Peyer's patch (tissue), 4 donors: ENCODE measurements around the gene SS18L1. TPM values are rescaled to one million over a fixed set of nuclear protein-coding genes. Genes with fewer than 3 reads are reported as not detected.

Experiments used
- DNase-seq, 3 donors: peaks; one replicate each; pipeline ENCODE4 v3.0.0-alpha.2; 2017 to 2019
- H3K27ac ChIP-seq, 4 donors: fragments of 200-600 bp; sonication (generic); one replicate each; pipeline ENCODE4 v1.5.1; 2016 to 2019
- H3K27me3 ChIP-seq, 2 donors: fragments of 200-600 bp; sonication (generic); one replicate each; pipeline ENCODE4 v1.5.1; 2019
- H3K36me3 ChIP-seq, 3 donors: fragments of 200-600 bp; sonication (generic); one replicate each; pipeline ENCODE4 v1.5.1; 2016 to 2019
- H3K4me1 ChIP-seq, 4 donors: fragments of 200-600 bp; sonication (generic); one replicate each; pipeline ENCODE4 v1.5.1; 2016 to 2019
- H3K4me3 ChIP-seq, 4 donors: fragments of 200-600 bp; sonication (generic); 1 replicate in 3 of 4; 2 replicates in 1 of 4; pipeline ENCODE4 v1.5.1; 2016 to 2019; ENCODE audit warnings: mild to moderate bottlenecking in 1 of 4
- H3K9me3 ChIP-seq, 4 donors: fragments of 200-600 bp; sonication (generic); one replicate each; pipeline ENCODE4 v1.5.1; 2016 to 2019; ENCODE audit warnings: mild to moderate bottlenecking in 1 of 4
- POLR2A ChIP-seq, 2 donors: fragments of 450-650 bp; IDR thresholded peaks; one replicate each; pipeline ENCODE4 v1.5.1; 2017; ENCODE audit warnings: antibody characterized with exemption in 2 of 2, mild to moderate bottlenecking in 2 of 2, moderate library complexity in 2 of 2
- total RNA-seq, 4 donors: library from RNA; depleted of rRNA; stranded (reverse); fragments of >200 nt; gene quantifications; one replicate each; pipeline ENCODE4 v1.1.0, GENCODE V29; 2016
- TF ChIP-seq, protein P1 (sequence below), 6 experiments: fragments of 450-650 bp in 4 of 6; fragments of 200-600 bp in 2 of 6; sonication (generic) in 1 of 6; IDR thresholded peaks; one replicate each; pipeline ENCODE4 v1.5.1; 2017 to 2019; ENCODE audit warnings: antibody characterized with exemption in 6 of 6, mild to moderate bottlenecking in 3 of 6, moderate library complexity in 1 of 6

The SS18L1 gene
- total RNA-seq, 4 donors from 2014 or later: 14.9 to 27.2 (median 24.5) TPM

DNA sequence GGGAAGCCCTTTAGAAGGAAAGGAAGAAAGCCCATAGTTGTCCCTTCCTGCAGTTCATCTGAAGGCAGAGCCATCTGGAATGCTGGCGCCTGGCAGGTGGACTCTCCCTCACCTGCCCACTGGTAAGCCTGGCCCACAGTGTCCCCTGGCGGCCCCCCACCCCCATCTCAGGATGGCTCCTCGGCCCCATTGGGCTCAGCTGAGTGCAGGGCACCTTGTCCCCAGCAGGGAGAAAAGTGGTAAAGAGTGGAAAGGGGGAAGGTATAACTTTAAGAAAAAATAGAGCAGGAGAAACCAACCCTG lies 12.6 kb downstream of the SS18L1 start:
- TF ChIP-seq, protein P1, sequence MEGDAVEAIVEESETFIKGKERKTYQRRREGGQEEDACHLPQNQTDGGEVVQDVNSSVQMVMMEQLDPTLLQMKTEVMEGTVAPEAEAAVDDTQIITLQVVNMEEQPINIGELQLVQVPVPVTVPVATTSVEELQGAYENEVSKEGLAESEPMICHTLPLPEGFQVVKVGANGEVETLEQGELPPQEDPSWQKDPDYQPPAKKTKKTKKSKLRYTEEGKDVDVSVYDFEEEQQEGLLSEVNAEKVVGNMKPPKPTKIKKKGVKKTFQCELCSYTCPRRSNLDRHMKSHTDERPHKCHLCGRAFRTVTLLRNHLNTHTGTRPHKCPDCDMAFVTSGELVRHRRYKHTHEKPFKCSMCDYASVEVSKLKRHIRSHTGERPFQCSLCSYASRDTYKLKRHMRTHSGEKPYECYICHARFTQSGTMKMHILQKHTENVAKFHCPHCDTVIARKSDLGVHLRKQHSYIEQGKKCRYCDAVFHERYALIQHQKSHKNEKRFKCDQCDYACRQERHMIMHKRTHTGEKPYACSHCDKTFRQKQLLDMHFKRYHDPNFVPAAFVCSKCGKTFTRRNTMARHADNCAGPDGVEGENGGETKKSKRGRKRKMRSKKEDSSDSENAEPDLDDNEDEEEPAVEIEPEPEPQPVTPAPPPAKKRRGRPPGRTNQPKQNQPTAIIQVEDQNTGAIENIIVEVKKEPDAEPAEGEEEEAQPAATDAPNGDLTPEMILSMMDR (IDR thresholded peaks at IDR 0.05): no peak
- TF ChIP-seq POLR2A (IDR thresholded peaks at IDR 0.05): no peak
- Histone ChIP-seq H3K36me3 (peaks cover 0 to 27% (median 0%) of the 10 kb centered on the region in 3 donors), H3K27me3 (no peaks in the 10 kb centered on the region), H3K9me3 (no peaks in the 10 kb centered on the region), H3K4me1 (peaks cover 0 to 5% (median 1%) of the 10 kb centered on the region in 4 donors), H3K27ac (no peak overlapping the region), H3K4me3 (no peak overlapping the region)
- DNase-seq: no peak

DNA sequence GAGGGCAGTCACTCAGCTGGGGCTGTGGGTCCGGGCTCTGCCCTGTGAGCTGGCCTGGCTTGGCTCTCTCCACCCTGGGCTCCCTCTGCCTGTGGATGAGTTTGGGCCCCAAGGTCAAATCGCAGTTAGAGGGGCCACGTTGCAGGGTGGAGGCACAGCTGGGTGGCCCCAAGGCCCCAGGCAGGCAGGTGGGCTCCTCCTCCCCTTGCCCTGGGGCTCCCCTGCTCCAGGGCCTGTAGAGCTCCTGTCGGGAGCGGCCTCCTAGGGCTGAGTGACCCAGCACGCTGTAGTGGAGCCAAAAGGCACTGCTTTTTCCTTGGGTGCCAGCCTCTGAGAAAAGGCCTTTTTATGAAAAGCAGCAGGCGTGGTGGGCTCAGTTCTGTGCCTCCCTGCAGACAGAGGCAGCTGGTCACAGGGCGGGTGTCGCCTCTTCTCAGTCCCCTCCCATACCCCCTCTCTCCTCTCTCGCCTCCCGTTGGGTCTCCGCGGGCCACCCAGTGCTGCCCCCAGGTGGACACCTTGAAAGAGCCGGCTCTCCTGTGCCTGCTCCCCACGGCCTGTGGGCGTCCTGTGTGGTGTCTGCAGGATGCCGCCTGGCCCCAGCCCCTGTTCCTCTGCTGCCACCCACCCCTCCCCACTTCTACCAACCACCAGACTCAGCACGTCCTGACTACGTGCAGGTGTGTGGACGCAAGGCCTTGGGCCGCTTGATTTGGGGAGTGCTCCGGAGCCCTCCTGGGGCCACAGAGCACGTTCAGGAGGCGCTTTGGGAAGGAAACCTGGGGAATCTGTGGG lies 13.2 kb downstream of the SS18L1 start:
- peak; percentile 53 to 79 (median 73) for DNase-seq
- TF ChIP-seq, protein P1 (IDR thresholded peaks at IDR 0.05): peak in 5 of 6 experiments; percentile 56 to 69 (median 57)
- no peak for TF ChIP-seq POLR2A (IDR thresholded peaks at IDR 0.05)
- Histone ChIP-seq H3K4me3 (no peak overlapping the region), H3K9me3 (no peaks in the 10 kb centered on the region), H3K36me3 (peaks cover 0 to 33% (median 0%) of the 10 kb centered on the region in 3 donors), H3K4me1 (peaks cover 0 to 5% (median 1%) of the 10 kb centered on the region in 4 donors), H3K27ac (no peak overlapping the region), H3K27me3 (no peaks in the 10 kb centered on the region)

DNA sequence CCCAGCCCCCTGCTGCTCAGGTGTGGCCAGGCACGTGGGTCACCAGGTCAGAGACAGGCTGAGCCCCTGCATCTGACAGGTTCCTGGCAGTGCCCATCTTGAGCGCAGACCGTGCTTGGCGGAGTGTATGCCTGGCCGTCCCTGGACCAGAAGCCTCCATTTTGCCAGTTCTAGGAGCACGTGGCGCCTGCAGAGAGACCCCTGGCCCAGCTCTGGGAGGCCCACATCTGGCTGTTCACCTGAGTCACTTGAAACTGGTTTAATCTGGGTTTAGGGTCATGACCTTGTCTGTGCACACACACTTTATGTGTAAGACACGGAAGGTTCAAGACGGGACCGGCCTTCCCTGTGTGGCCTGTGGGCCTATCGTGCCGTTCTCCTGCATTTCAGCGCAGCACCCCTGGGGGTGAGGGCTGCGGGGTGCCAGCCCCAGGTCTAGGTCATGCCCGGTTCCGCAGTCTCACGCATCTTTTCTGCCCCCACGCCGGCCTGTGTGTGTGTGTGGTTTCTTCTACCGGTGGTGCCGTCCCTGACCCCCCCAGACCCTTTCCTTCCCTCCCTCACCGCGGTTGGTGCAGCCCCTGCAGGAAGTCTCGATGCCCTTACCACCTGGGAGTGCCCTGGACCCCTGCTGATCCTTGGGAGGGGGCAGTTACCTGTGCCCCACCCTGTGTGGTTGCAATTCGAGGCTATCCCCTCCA lies 14.0 kb downstream of the SS18L1 start:
- Histone ChIP-seq H3K27me3 (no peaks in the 10 kb centered on the region), H3K4me3 (no peak overlapping the region), H3K4me1 (peaks cover 0 to 5% (median 1%) of the 10 kb centered on the region in 4 donors), H3K9me3 (no peaks in the 10 kb centered on the region), H3K27ac (no peak overlapping the region), H3K36me3 (peaks cover 0 to 38% (median 0%) of the 10 kb centered on the region in 3 donors)
- DNase-seq: no peak
- TF ChIP-seq, protein P1 (IDR thresholded peaks at IDR 0.05): no peak
- TF ChIP-seq POLR2A (IDR thresholded peaks at IDR 0.05): no peak

- Histone ChIP-seq H3K27ac (no peak overlapping the region), H3K36me3 (peaks cover 0 to 40% (median 0%) of the 10 kb centered on the region in 3 donors), H3K4me3 (no peak overlapping the region), H3K4me1 (peaks cover 0 to 5% (median 1%) of the 10 kb centered on the region in 4 donors), H3K27me3 (no peaks in the 10 kb centered on the region), H3K9me3 (no peaks in the 10 kb centered on the region)
- DNase-seq: no peak
- no peak for TF ChIP-seq POLR2A (IDR thresholded peaks at IDR 0.05)
- TF ChIP-seq, protein P1 (IDR thresholded peaks at IDR 0.05): no peak
Measured at GRCh38 chr20:62158088-62158400, 14.5 kb downstream of the SS18L1 start.

DNA sequence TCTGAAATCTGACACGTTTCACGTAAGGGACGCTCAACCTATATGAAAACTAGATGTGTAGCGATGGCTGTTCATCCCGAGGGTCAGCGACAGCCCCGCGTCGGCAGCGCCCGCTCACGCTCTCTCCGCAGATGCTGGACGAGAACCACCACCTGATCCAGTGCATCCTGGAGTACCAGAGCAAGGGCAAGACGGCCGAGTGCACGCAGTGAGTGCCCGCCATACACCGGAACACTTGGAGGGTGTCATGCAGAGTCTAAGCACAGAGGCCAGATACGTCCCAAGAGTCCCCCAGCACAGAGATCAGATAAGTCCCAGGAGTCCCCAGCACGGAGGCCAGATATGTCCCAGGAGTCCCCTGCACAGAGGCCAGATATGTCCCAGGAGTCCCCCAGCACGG lies 15.0 kb downstream of the SS18L1 start:
- no peak overlapping the region for H3K4me3 ChIP-seq
- no peaks in the 10 kb centered on the region for H3K27me3 ChIP-seq
- H3K27ac ChIP-seq: no peak overlapping the region
- no peak for DNase-seq
- no peaks in the 10 kb centered on the region for H3K9me3 ChIP-seq
- no peak for TF ChIP-seq POLR2A (IDR thresholded peaks at IDR 0.05)
- TF ChIP-seq, protein P1 (IDR thresholded peaks at IDR 0.05): no peak
- H3K4me1 ChIP-seq: peaks cover 0 to 5% (median 1%) of the 10 kb centered on the region in 4 donors
- H3K36me3 ChIP-seq: peaks cover 0 to 40% (median 0%) of the 10 kb centered on the region in 3 donors
